ENCODE measurements around the gene IVD. TPM values are rescaled to one million over a fixed set of nuclear protein-coding genes. Genes with fewer than 3 reads are reported as not detected.

IVD gene
- total and polyA plus RNA-seq, 2 of the 8 experiments (the other 6 are each of a cell fraction or from before 2014, with no cell fraction given), result 55.2 to 78.8 TPM

DNA sequence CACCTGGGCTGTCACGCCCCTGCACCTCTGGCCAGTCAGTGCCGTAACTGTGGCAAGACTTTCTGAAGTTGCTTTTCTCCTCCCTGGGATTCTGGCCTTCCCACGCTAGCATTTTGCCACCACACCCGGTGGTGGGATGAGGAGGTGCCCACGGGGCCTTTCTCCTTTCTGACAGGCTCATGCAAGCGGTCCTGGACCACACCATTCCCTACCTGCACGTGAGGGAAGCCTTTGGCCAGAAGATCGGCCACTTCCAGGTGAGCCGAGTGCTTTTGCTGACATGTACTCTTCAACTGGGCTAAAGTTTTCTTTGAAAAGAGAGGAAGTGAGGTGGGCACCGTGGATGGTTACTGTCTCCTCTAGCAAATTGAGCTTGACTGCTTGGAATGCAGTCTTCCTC, 9.6 kb downstream of the IVD start:
- Histone ChIP-seq H3K79me2 (ENCODE audit: control insufficient read depth in 1 of 2, insufficient read depth in 2 of 2, low read length in 2 of 2) (no peaks in the 10 kb centered on the region), H3K18ac (ENCODE audit: extremely low read depth, low read length) (no peak overlapping the region), H3K4me2 (ENCODE audit: insufficient read depth in 1 of 2, low read depth in 2 of 2, low read length in 2 of 2) (no peak overlapping the region), H2BK15ac (ENCODE audit: low read length) (no peak overlapping the region), H3K56ac (replicated peaks; ENCODE audit: insufficient read length, low read depth, low read length) (no peak overlapping the region), H2AK5ac (ENCODE audit: low read depth, low read length) (no peak overlapping the region), H3K79me1 (ENCODE audit: low read depth, low read length) (no peaks in the 10 kb centered on the region), H4K8ac (ENCODE audit: extremely low read depth, insufficient read depth, low read length) (no peak overlapping the region), H2BK5ac (ENCODE audit: low read depth, low read length) (no peak overlapping the region), H2AFZ (ENCODE audit: low read length) (no peak overlapping the region), H2BK120ac (replicated peaks; ENCODE audit: low read depth, low read length) (no peak overlapping the region), H3K23me2 (ENCODE audit: low read depth, low read length) (no peaks in the 10 kb centered on the region), H3K4me3 (ENCODE audit: extremely low read depth in 1 of 4, insufficient read depth in 2 of 4, low read depth in 3 of 4, low read length in 4 of 4) (no peak overlapping the region), H2BK20ac (ENCODE audit: low read length) (no peak overlapping the region), H3K14ac (ENCODE audit: insufficient read length) (no peak overlapping the region), H3K4me1 (replicated peaks in 1 of 4; ENCODE audit: control insufficient read depth in 3 of 4, insufficient read depth in 4 of 4, low read length in 3 of 4) (no peaks in the 10 kb centered on the region), H4K91ac (replicated peaks; ENCODE audit: insufficient read length, low read length) (no peak overlapping the region), H4K5ac (ENCODE audit: insufficient read length, low read depth, low read length) (no peak overlapping the region), H3K23ac (ENCODE audit: insufficient read length) (no peak overlapping the region), H2BK12ac (ENCODE audit: low read depth, low read length) (no peak overlapping the region), H3K9me3 (ENCODE audit: insufficient read depth in 2 of 2, low read depth in 1 of 2, low read length in 1 of 2) (no peaks in the 10 kb centered on the region), H3K9ac (replicated peaks in 1 of 4; ENCODE audit: extremely low read depth in 1 of 4, low read depth in 3 of 4, low read length in 3 of 4) (no peak overlapping the region), H3K27me3 (replicated peaks in 1 of 4; ENCODE audit: control insufficient read depth in 3 of 4, extremely low read depth in 1 of 4, insufficient read depth in 3 of 4, low read length in 3 of 4) (no peaks in the 10 kb centered on the region), H3K4ac (replicated peaks; ENCODE audit: insufficient read length, low read depth, low read length) (no peak overlapping the region), H3K36me3 (ENCODE audit: control insufficient read depth in 2 of 4, insufficient read depth in 4 of 4, low read length in 3 of 4) (peaks cover 39 to 78% (median 59%) of the 10 kb centered on the region in 4 experiments), H3K27ac (ENCODE audit: low read depth, low read length) (no peak overlapping the region), H4K20me1 (replicated peaks in 1 of 2; ENCODE audit: control insufficient read depth in 1 of 2, insufficient read depth in 2 of 2, low read length in 2 of 2) (peaks cover 0 to 11% of the 10 kb centered on the region in 2 experiments)
- WGBS, 2 experiments (ENCODE audit: extremely low coverage in 1 of 2, insufficient coverage in 1 of 2, insufficient read length in 1 of 2, insufficient replicate concordance in 2 of 2, low coverage in 1 of 2, low lambda C conversion rate in 2 of 2, missing lambda C conversion rate in 1 of 2), result 93% methylated on average over 9 of the region's 10 CpGs; no CpG with 5 or more reads in 1 of the 2 experiments
- FAIRE-seq, result no peak
- POLR2A ChIA-PET (ENCODE audit: partially characterized antibody), result interaction anchor here (1.1 to 8.8 kb wide), 7 partner anchors 9 to 126 kb away, joined by 3 to 77 read pairs (median 5); partner anchors contain the start of genes IVD and KNSTRN
- DNase-seq (ENCODE audit: low read depth in 1 of 2, low spot score in 2 of 2), result no peak
- CTCF ChIA-PET (ENCODE audit: partially characterized antibody), result interaction anchor here (1.1 to 16.2 kb wide), 3 partner anchors 47 to 94 kb away, joined by 4 to 184 read pairs (median 7); partner anchors contain the start of gene CCDC9B
- TF ChIP-seq KDM4A (IDR thresholded peaks at IDR 0.05; ENCODE audit: low read depth, low read length, severe bottlenecking), result no peak
- no peak for TF ChIP-seq GABPA (IDR thresholded peaks at IDR 0.05; ENCODE audit: borderline replicate concordance, insufficient read depth, low read length)
- no peak for TF ChIP-seq HDAC2 (IDR thresholded peaks at IDR 0.05; ENCODE audit: borderline replicate concordance in 1 of 2, low read depth in 2 of 2, low read length in 2 of 2)
- TF ChIP-seq MAFK (IDR thresholded peaks at IDR 0.05; ENCODE audit: low read depth, low read length), result no peak
- no peak for TF ChIP-seq FOSL1 (IDR thresholded peaks at IDR 0.05; ENCODE audit: insufficient read depth, low read depth, low read length)
